CD4-positive, alpha-beta T cell treated with Interleukin-2 at 100 ng/mL for 4 hours (primary cell): ENCODE measurements around the gene DNAJC8.
A peak's percentile ranks its signal among the peaks of the same experiment; 100 is the strongest.

Experiments
- DNase-seq: peaks from one replicate; pipeline ENCODE4 v3.0.0-alpha.2; 2020; ENCODE audit warnings: low spot score

The DNAJC8 gene

DNA sequence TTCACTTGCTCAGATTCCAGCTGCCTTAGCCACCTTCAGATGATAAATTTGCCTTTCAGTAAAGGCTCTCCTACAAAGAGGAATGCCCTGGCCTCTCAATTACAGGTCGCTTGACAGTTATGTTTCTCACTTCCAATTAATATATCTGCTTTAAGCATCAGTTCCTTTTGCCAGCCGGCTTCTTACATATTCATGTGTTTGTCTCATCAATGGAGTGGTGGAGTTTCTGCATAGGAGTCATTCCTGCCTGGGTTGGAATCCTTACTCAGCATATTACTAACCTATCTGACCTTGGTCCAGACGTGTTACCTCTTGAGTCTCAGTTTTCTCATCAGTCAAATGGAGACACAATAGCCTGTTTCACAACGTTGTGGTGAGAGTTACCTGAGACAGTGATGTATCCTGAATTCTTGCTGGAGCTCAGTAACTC is 17.1 kb upstream of the DNAJC8 start:
- DNase-seq = no peak

- peak; percentile 55 for DNase-seq
Measured at GRCh38 chr1:28249013-28249865, 16.4 kb upstream of the DNAJC8 start.

DNA sequence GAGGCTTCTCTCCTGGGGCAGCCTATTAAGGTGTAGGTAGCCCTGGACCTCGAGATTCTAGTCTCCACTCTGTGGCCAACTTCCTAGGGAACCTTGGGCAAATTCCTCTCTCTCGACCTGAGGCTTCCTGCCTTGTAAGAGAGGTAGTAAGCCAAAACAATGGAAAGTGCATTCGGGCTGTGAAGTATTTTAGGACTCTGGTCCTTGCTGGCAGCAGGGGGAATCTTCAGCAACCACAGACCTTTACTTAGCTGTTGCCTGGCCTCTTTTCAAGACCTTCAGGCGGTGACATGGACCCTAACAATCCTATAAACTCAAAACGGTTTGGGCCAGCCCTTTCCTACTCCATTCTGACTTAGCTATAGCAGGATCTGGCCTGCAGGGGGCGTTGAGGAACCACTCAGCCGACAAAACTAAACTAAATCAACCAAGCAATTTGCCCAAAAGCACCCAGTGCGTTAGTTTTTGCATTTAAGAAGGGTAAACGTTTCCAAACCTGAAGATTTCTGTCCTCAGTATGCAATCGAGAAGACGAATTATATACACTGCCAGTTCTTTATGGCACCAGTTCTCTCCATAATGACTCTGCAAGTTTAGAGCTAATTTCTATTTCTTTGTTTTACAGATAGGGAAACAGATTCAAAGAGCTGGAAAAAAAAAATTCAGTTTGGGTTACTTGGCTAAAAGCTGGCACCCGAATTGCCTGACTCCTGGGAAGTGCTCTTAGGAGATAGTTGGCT is 15.6 kb upstream of the DNAJC8 start:
- DNase-seq = peak; percentile 87

DNA sequence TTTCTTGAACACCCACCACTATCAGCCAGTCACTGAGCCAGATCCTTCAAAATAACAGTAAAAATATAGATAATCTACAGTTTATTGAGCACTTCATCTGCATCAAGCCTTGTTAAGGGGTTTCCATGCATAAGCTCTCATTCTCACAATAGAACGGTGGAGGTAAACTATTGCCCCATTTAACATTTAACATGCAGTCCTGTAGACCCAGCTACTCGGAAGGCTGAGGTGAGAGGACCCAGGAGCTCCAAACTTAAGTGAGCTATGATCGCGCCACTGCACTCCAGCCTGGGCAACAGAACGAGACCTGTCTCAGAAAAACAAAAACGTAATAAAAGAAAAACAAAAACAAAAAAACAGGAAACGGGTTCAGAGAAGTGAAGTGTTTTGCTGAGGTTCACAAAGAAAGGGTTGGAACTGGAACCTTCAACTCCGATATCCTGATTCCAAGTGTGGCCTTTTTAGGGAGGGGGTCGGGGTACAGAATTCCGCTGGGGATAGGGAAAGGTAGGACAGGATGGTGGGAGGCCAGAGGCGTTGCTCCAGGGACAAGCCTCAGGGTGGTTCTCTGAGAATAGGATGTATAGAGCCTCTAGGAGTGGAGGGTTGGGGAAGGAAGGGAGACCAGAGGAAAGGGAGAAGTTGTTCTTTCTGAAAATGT is 14.9 kb upstream of the DNAJC8 start:
- no peak for DNase-seq

DNA sequence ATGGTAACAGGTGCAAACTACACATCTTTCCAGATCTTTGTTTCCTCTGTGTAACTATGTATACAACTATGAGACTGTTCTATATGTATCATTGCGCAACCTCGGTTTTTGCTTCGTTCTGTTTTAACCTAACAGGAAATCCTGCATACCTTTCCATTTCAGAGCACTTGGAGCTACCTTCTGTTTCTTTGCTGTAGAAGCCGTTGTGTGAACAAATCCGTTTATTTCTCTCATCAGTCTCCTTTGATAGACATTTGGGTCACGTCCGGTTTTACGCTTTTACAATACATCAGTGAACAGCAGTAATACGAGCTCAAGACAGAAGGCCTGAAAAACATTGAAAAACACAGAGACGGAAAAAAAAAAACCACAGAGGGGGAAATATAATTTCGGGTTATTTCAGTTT is 13.6 kb upstream of the DNAJC8 start:
- DNase-seq = peak; percentile 69

GRCh38 chr1:28244549-28245251 is 11.9 kb upstream of the DNAJC8 start:
- no peak for DNase-seq

DNA sequence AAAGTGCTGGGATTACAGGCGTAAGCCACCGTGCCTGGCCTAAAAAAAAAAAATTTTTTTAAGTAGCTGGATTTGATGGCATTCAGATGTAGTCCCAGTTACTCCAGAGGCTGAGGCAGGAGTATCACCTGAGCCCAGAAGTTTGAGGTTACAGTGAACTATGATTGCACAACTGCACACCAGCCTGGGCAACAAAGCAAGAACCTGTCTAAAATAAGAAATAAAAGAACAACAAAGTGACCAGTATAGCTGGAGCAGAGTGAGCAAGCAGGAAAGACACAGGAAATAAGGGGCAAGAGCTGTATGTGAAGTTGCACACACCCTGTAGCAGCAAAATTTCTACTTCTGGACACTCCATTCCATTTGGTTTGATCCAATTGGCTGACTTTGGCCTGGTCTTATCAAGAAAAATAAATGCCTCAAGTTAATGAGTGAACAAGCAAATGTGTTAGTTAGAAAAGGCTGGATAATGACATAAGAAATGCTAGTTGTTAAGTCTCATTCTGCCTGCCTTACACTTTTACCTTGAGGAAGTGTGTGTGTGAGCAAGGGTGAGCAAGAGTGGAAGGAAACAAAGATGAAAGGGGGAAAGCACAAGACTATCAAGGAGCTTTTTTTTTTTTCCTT is 11.0 kb upstream of the DNAJC8 start:
- DNase-seq = peak; percentile 35

DNA sequence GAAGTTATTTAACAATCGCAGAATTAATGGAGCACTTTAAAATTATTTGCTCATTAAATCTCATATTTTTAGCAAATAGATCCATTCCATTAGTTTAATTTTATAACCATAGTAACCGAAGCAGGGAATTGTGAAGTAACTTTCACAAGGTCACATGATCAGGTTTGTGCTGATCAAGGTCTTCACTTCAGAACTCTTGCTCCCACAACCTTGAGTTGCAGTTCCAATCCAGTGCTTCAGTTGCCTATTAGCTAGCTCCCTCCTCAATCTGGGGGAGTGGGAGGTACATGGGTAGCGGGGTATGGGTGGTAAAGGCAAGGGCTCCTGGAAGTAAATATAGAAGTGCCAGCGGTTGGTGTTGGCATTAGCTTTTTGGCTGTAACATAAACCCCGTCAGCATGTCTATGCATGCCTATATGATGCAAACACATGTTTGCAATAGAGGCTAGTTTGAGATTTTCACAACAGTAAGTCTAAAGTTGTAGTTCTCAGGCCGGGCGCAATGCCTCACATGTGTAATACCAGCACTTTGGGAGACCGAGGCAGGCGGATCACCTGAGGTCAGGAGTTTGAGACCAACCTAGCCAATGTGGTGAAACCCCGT is 8.9 kb upstream of the DNAJC8 start:
- no peak for DNase-seq

DNA sequence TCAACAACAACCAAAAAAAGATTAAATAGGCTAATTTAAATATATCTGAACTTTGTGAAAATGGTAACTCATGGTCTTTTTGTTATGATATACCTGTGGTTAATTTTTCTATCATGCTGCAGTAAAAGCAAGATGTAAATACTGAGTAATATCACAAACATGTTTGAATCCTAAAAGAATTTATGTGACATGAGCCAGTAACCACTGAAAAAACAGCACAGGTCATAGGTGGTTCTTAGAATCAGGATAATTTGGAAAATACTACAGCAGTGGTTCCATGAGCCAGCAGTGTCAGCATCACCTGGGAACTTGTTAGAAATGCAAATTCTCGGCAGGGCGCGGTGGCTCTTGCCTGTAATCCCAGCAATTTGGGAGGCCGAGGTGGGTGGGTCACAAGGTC is 7.2 kb upstream of the DNAJC8 start:
- no peak for DNase-seq

DNA sequence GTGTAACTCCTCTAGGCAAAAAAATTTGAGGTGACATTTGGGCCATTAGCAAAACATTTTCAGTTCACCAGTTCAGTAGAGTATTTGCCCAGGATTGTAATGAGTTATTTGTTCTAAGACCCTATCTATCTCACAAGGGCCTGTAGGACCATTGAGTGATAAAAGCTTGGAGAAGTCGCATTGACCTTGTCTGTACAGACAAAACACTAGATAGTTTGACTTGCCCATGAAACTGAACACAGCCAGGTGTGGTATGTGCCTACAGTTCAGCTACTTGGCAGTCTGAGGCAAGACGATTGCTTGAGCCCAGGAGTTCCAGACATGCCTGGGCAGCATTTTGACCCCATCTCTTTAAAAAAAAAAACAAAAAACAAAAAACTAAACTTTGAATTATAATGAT is 6.2 kb upstream of the DNAJC8 start:
- DNase-seq = no peak

- no peak for DNase-seq
Measured at GRCh38 chr1:28236656-28237322, 4.0 kb upstream of the DNAJC8 start.

GRCh38 chr1:28235755-28236655 is 3.2 kb upstream of the DNAJC8 start, which contains the start of gene ATP5IF1:
Gene ATP5IF1 (plus strand): TSS chr1:28236124. CDS start chr1:28236184, 60 bp downstream.
- peak; percentile 97 for DNase-seq

- DNase-seq = no peak
Measured at GRCh38 chr1:28233264-28233606, 406 bp upstream of the DNAJC8 start.

GRCh38 chr1:28229996-28230395 is 2.8 kb downstream of the DNAJC8 start:
- DNase-seq = no peak

- no peak for DNase-seq
Measured at GRCh38 chr1:28229089-28229488, 3.7 kb downstream of the DNAJC8 start.

DNA sequence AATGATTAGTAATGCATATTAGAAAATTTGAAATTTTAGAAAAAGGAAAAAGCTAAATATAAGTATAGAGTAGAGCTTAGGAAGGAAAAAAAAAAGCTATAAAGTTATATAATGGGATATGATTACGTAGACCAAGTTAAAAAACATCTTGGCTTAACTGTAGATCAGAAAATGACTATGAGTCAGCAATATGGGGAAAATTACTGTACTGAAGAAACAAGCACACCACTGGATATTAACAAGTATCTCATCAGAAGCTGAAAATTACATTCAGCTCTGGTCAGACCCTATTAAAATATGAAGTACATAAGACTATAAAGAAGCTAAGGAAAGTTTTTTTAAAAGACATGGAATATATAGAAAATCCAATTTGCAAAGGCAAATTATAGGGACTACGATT is 19.5 kb downstream of the DNAJC8 start:
- no peak for DNase-seq

GRCh38 chr1:28209700-28210099 is 23.1 kb downstream of the DNAJC8 start:
- no peak for DNase-seq

- peak; percentile 72 for DNase-seq
Measured at GRCh38 chr1:28208818-28209441, 23.9 kb downstream of the DNAJC8 start.

DNA sequence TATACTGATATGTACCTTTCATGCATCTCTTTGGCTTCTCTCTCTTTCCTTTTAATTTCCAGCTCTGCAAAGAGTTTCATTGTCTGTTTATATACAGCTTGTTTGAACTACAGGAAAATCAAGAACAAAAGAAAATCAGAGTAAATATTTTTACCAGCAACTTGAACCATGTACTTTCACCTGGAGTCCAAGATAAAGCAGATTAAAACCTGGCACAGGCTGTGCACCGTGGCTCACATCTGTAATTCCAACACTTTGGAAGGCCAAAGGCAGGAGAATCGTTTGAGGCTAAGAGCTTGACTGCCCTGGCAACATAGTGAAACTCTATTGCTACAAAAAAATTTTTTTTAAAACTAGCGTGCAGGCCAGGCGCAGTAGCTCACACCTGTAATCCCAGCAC is 27.6 kb downstream of the DNAJC8 start:
- DNase-seq = no peak
